Mesenchymal stem cell (in vitro differentiated cells and primary cell): ENCODE measurements around the gene C4orf50.

ENCODE experiments used
- DNase-seq: peaks from one replicate; pipeline ENCODE4 v3.0.0-alpha.2; 2013
- H2AFZ ChIP-seq: one replicate; pipeline ENCODE4 v1.6.1; 2013; ENCODE audit warnings: low read depth, mild to moderate bottlenecking, control low read depth, inconsistent platforms, low read length, moderate library complexity
- H2AK5ac ChIP-seq: 2 replicates; pipeline ENCODE4 v1.6.1; 2013; ENCODE audit warnings: low read length, moderate library complexity, mild to moderate bottlenecking, inconsistent platforms; ENCODE audit not compliant: severe bottlenecking
- H2BK120ac ChIP-seq: one replicate; pipeline ENCODE4 v1.6.1; 2013; ENCODE audit warnings: low read depth, mild to moderate bottlenecking, inconsistent platforms, low read length, moderate library complexity
- H2BK12ac ChIP-seq, 2 experiments: one replicate each; pipeline ENCODE4 v1.6.1; 2013; ENCODE audit warnings: inconsistent platforms in 2 of 2, low read length in 2 of 2, mild to moderate bottlenecking in 2 of 2, moderate library complexity in 2 of 2, control low read depth in 1 of 2
- H2BK15ac ChIP-seq: one replicate; pipeline ENCODE4 v1.6.1; 2013; ENCODE audit warnings: mild to moderate bottlenecking, low read depth, inconsistent platforms; ENCODE audit not compliant: poor library complexity, severe bottlenecking
- H2BK5ac ChIP-seq: 2 replicates; pipeline ENCODE4 v1.6.1; 2013; ENCODE audit warnings: low read depth, mild to moderate bottlenecking, low read length, control low read depth, inconsistent platforms; ENCODE audit not compliant: poor library complexity, severe bottlenecking
- H3K14ac ChIP-seq, 2 experiments: one replicate each; pipeline ENCODE4 v1.6.1; 2013; ENCODE audit warnings: inconsistent platforms in 2 of 2, low read length in 2 of 2, control low read depth in 1 of 2, mild to moderate bottlenecking in 1 of 2, moderate library complexity in 1 of 2
- H3K18ac ChIP-seq, 2 experiments: one replicate each; pipeline ENCODE4 v1.6.1; 2013; ENCODE audit warnings: inconsistent platforms in 2 of 2, low read length in 2 of 2, control low read depth in 1 of 2, low read depth in 1 of 2, mild to moderate bottlenecking in 1 of 2
- H3K23ac ChIP-seq, 2 experiments: one replicate each; pipeline ENCODE4 v1.6.1; 2013; ENCODE audit warnings: inconsistent platforms in 2 of 2, low read length in 2 of 2, mild to moderate bottlenecking in 2 of 2, moderate library complexity in 2 of 2, control low read depth in 1 of 2
- H3K27ac ChIP-seq: 2 replicates; pipeline ENCODE4 v1.5.1; 2013; ENCODE audit warnings: mild to moderate bottlenecking, moderate library complexity, low read length, control low read depth, inconsistent platforms; ENCODE audit not compliant: poor library complexity, severe bottlenecking
- H3K27me3 ChIP-seq, 2 experiments: 2 replicates each; pipeline versions ENCODE4 v1.6.1 to v1.7.0; 2013; ENCODE audit warnings: low read length in 2 of 2, mild to moderate bottlenecking in 2 of 2, moderate library complexity in 2 of 2, control low read depth in 1 of 2, inconsistent platforms in 1 of 2; ENCODE audit not compliant: control insufficient read depth in 1 of 2, insufficient read depth in 1 of 2
- H3K36me3 ChIP-seq, 2 experiments: 2 replicates each; pipeline versions ENCODE4 v1.6.1 to v1.7.0; 2013; ENCODE audit warnings: low read length in 2 of 2, control low read depth in 1 of 2, inconsistent platforms in 1 of 2, low read depth in 1 of 2, mild to moderate bottlenecking in 1 of 2; ENCODE audit not compliant: insufficient read depth in 2 of 2, control insufficient read depth in 1 of 2
- H3K4ac ChIP-seq, 2 experiments: one replicate each; pipeline ENCODE4 v1.6.1; 2013; ENCODE audit warnings: inconsistent platforms in 2 of 2, low read length in 2 of 2, mild to moderate bottlenecking in 2 of 2, moderate library complexity in 2 of 2, control low read depth in 1 of 2, low read depth in 1 of 2
- H3K4me1 ChIP-seq: 2 replicates; pipeline ENCODE4 v1.6.1; 2013; ENCODE audit warnings: low read depth, low read length, control low read depth; ENCODE audit not compliant: control insufficient read depth, insufficient read depth
- H3K4me2 ChIP-seq: 2 replicates; pipeline ENCODE4 v1.6.1; 2013; ENCODE audit warnings: low read length, mild to moderate bottlenecking, inconsistent platforms; ENCODE audit not compliant: poor library complexity, severe bottlenecking
- H3K4me3 ChIP-seq, 2 experiments: 2 replicates each; pipeline versions ENCODE4 v1.5.1 to v1.7.0; 2013; ENCODE audit warnings: low read length in 2 of 2, mild to moderate bottlenecking in 2 of 2, control low read depth in 1 of 2, low read depth in 1 of 2; ENCODE audit not compliant: insufficient read depth in 1 of 2
- H3K79me1 ChIP-seq: replicated peaks from 2 replicates; pipeline ENCODE4 v1.6.1; 2013; ENCODE audit warnings: mild to moderate bottlenecking, control low read depth, low read length, inconsistent platforms; ENCODE audit not compliant: poor library complexity, severe bottlenecking
- H3K9ac ChIP-seq: 2 replicates; pipeline ENCODE4 v1.7.0; 2013; ENCODE audit warnings: mild to moderate bottlenecking, low read length, moderate library complexity
- H3K9me3 ChIP-seq: 2 replicates; pipeline ENCODE4 v1.7.0; 2013; ENCODE audit warnings: mild to moderate bottlenecking, low read length; ENCODE audit not compliant: control insufficient read depth
- H4K8ac ChIP-seq: one replicate; pipeline ENCODE4 v1.6.1; 2013; ENCODE audit warnings: inconsistent platforms, mild to moderate bottlenecking, low read length, moderate library complexity
- H4K91ac ChIP-seq: one replicate; pipeline ENCODE4 v1.6.1; 2013; ENCODE audit warnings: mild to moderate bottlenecking, low read length, inconsistent platforms
- WGBS: methylation state at CpG from one replicate; pipeline ENCODE4 v1.1.7; 2013; ENCODE audit warnings: mixed read lengths; 5-methylcytosine and 5-hydroxymethylcytosine counted together

The C4orf50 gene

DNA sequence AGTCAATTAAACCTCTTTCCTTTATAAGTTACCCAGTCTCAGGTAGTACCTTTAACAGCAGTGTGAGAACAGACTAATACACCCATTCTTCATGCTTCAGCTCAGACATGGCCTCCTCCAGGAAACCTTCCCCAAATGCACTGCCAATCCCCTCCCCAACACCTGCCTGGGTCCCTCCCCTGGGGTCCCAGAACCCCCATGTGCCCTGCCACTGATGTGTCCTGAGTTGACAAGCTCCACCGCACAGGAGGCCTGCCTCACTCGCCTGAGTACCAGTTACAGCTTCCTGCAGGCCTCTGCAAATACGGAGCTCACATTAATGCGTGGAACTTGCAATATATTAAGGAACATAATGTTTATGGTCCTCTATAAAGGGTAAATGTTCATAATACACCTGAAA lies 90.5 kb downstream of the C4orf50 start:
- Histone ChIP-seq H3K14ac (no peak overlapping the region), H2BK120ac (no peak overlapping the region), H2BK5ac (no peak overlapping the region), H3K4me3 (no peak overlapping the region), H2AFZ (no peak overlapping the region), H3K27me3 (peaks cover 12 to 70% of the 10 kb centered on the region in 2 experiments), H3K9ac (no peak overlapping the region), H3K4ac (no peak overlapping the region), H2BK15ac (no peak overlapping the region), H4K91ac (no peak overlapping the region), H3K27ac (no peak overlapping the region), H2BK12ac (no peak overlapping the region), H3K23ac (no peak overlapping the region), H3K4me1 (no peaks in the 10 kb centered on the region), H3K18ac (no peak overlapping the region), H3K9me3 (no peaks in the 10 kb centered on the region), H3K36me3 (no peaks in the 10 kb centered on the region), H2AK5ac (no peak overlapping the region), H3K4me2 (no peak overlapping the region), H3K79me1 (no peaks in the 10 kb centered on the region), H4K8ac (no peak overlapping the region)
- 33% methylated on average over 2 of the region's 4 CpGs for WGBS
- DNase-seq = no peak

GRCh38 chr4:5927116-5927515 lies 91.1 kb downstream of the C4orf50 start:
- Histone ChIP-seq H3K79me1 (no peaks in the 10 kb centered on the region), H3K36me3 (no peaks in the 10 kb centered on the region)

DNA sequence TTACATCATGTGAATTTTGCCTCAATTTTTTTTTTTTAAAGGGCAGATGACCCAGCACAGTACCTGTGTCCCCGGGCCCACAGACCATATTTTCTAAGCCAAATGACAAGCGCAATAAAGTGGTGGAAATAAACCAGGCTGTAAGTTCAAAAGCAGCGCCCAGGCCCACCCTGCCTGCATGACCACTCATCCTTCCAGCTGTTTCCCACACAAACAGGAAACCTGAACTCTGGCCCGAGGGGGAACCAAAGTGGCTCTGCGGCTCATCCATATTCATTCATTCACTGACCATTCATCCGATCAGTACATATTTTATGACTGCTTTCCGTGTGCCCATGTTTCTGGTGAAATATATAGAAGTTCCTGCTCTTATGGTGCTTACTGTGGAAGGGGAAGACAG lies 91.6 kb downstream of the C4orf50 start:
- Histone ChIP-seq H2AFZ (no peak overlapping the region), H3K9ac (no peak overlapping the region), H3K4me1 (no peaks in the 10 kb centered on the region), H2AK5ac (no peak overlapping the region), H3K9me3 (no peaks in the 10 kb centered on the region), H4K8ac (no peak overlapping the region), H3K18ac (no peak overlapping the region), H2BK5ac (no peak overlapping the region), H3K4ac (no peak overlapping the region), H3K23ac (no peak overlapping the region), H3K79me1 (no peaks in the 10 kb centered on the region), H2BK120ac (no peak overlapping the region), H3K14ac (no peak overlapping the region), H2BK12ac (no peak overlapping the region), H3K27me3 (peaks cover 22 to 71% of the 10 kb centered on the region in 2 experiments), H4K91ac (no peak overlapping the region), H2BK15ac (no peak overlapping the region), H3K27ac (no peak overlapping the region), H3K4me3 (no peak overlapping the region), H3K36me3 (no peaks in the 10 kb centered on the region), H3K4me2 (no peak overlapping the region)
- no peak for DNase-seq
- 29% methylated on average over 6 of the region's 7 CpGs for WGBS

More at GRCh38 chr4:5927116-5927515, 91.1 kb downstream of the C4orf50 start:
- no peak overlapping the region for H3K23ac ChIP-seq
- no peak overlapping the region for H2BK12ac ChIP-seq
- H3K18ac ChIP-seq = no peak overlapping the region
- H3K4ac ChIP-seq = no peak overlapping the region
- peaks cover 18 to 71% of the 10 kb centered on the region in 2 experiments for H3K27me3 ChIP-seq
- no peaks in the 10 kb centered on the region for H3K9me3 ChIP-seq
- no peak overlapping the region for H3K27ac ChIP-seq
- H2BK15ac ChIP-seq = no peak overlapping the region
- no peak overlapping the region for H3K4me2 ChIP-seq
- no peak overlapping the region for H3K4me3 ChIP-seq
- no peak overlapping the region for H4K91ac ChIP-seq
- H4K8ac ChIP-seq = no peak overlapping the region
- no peak for DNase-seq
- WGBS = 82% methylated on average over 2 of the region's 3 CpGs
- no peak overlapping the region for H2BK120ac ChIP-seq
- H3K14ac ChIP-seq = no peak overlapping the region
- H3K9ac ChIP-seq = no peak overlapping the region
- no peak overlapping the region for H2AK5ac ChIP-seq
- no peak overlapping the region for H2AFZ ChIP-seq
- H3K4me1 ChIP-seq = no peaks in the 10 kb centered on the region
- H2BK5ac ChIP-seq = no peak overlapping the region

- peaks cover 24 to 78% of the 10 kb centered on the region in 2 experiments for H3K27me3 ChIP-seq
Observed at GRCh38 chr4:5925419-5926200, 92.6 kb downstream of the C4orf50 start.

More at GRCh38 chr4:5925419-5926200, 92.6 kb downstream of the C4orf50 start:
- no peak overlapping the region for H2BK12ac ChIP-seq
- H3K4ac ChIP-seq = no peak overlapping the region
- DNase-seq = no peak
- no peaks in the 10 kb centered on the region for H3K79me1 ChIP-seq
- H2BK120ac ChIP-seq = no peak overlapping the region
- no peak overlapping the region for H2AFZ ChIP-seq
- no peak overlapping the region for H2AK5ac ChIP-seq
- no peak overlapping the region for H3K23ac ChIP-seq
- H2BK5ac ChIP-seq = no peak overlapping the region
- no peak overlapping the region for H3K18ac ChIP-seq
- 71% methylated on average over 13 of the region's 16 CpGs for WGBS
- H3K9ac ChIP-seq = no peak overlapping the region
- H4K91ac ChIP-seq = no peak overlapping the region
- H4K8ac ChIP-seq = no peak overlapping the region
- H3K9me3 ChIP-seq = no peaks in the 10 kb centered on the region
- no peak overlapping the region for H2BK15ac ChIP-seq
- no peak overlapping the region for H3K4me2 ChIP-seq
- H3K27ac ChIP-seq = no peak overlapping the region
- H3K4me1 ChIP-seq = no peaks in the 10 kb centered on the region
- no peak overlapping the region for H3K14ac ChIP-seq
- no peaks in the 10 kb centered on the region for H3K36me3 ChIP-seq
- no peak overlapping the region for H3K4me3 ChIP-seq
